H54 (cell line): ENCODE measurements around the gene HACD2.

Source experiments
- DNase-seq: peaks from one replicate; pipeline ENCODE4 v3.0.0; 2011; ENCODE audit warnings: low spot score, mixed read lengths; ENCODE audit not compliant: insufficient read length
- FAIRE-seq: peaks from 3 replicates; lab custom pipeline; 2011; peaks lifted over from hg19 to GRCh38; lab: Jason Lieb, UNC
- POLR2A ChIP-seq: IDR thresholded peaks from 2 replicates; pipeline ENCODE4 v1.6.1; 2011; ENCODE audit warnings: low read depth, mild to moderate bottlenecking, low read length

Gene HACD2

GRCh38 chr3:123458255-123458654 is 126.6 kb downstream of the HACD2 start:
- FAIRE-seq, result no peak
- no peak for DNase-seq
- no peak for TF ChIP-seq POLR2A

GRCh38 chr3:123457841-123458240 is 127.0 kb downstream of the HACD2 start:
- FAIRE-seq, result no peak
- TF ChIP-seq POLR2A, result no peak
- no peak for DNase-seq

- FAIRE-seq (no peak), DNase-seq (no peak)
- no peak for TF ChIP-seq POLR2A
These were observed 131.2 kb downstream of the HACD2 start for GRCh38 chr3:123453675-123454074.

- TF ChIP-seq POLR2A, result no peak
- DNase-seq (no peak), FAIRE-seq (no peak)
These were observed 133.7 kb downstream of the HACD2 start for GRCh38 chr3:123451186-123451585.

- FAIRE-seq (no peak), DNase-seq (no peak)
- TF ChIP-seq POLR2A, result no peak
These were observed 134.8 kb downstream of the HACD2 start for GRCh38 chr3:123449997-123450604.

- no peak for TF ChIP-seq POLR2A
- no peak for DNase-seq
- no peak for FAIRE-seq
These were observed 135.5 kb downstream of the HACD2 start for GRCh38 chr3:123449102-123449996.

- FAIRE-seq (no peak), DNase-seq (no peak)
- no peak for TF ChIP-seq POLR2A
These were observed 136.2 kb downstream of the HACD2 start, which contains the start of gene ADCY5 for GRCh38 chr3:123448536-123449101. ADCY5 (minus strand) TSS chr3:123449090; CDS start chr3:123448545, 545 bp downstream.

GRCh38 chr3:123447749-123448517 is 136.9 kb downstream of the HACD2 start:
- DNase-seq (no peak), FAIRE-seq (no peak)
- no peak for TF ChIP-seq POLR2A

- TF ChIP-seq POLR2A, result no peak
- no peak for DNase-seq
- no peak for FAIRE-seq
These were observed 137.5 kb downstream of the HACD2 start for GRCh38 chr3:123447416-123447748.

GRCh38 chr3:123446610-123447109 is 138.2 kb downstream of the HACD2 start:
- TF ChIP-seq POLR2A, result no peak
- DNase-seq, result no peak
- FAIRE-seq, result no peak

GRCh38 chr3:123446210-123446609 is 138.6 kb downstream of the HACD2 start:
- FAIRE-seq (no peak), DNase-seq (no peak)
- no peak for TF ChIP-seq POLR2A

GRCh38 chr3:123445702-123446101 is 139.2 kb downstream of the HACD2 start:
- no peak for FAIRE-seq
- DNase-seq, result no peak
- TF ChIP-seq POLR2A, result no peak

GRCh38 chr3:123444744-123445143 is 140.1 kb downstream of the HACD2 start:
- no peak for TF ChIP-seq POLR2A
- no peak for FAIRE-seq

GRCh38 chr3:123444023-123444422 is 140.8 kb downstream of the HACD2 start:
- no peak for DNase-seq
- FAIRE-seq, result no peak
- no peak for TF ChIP-seq POLR2A

More at GRCh38 chr3:123444744-123445143, 140.1 kb downstream of the HACD2 start:
- no peak for DNase-seq
